NCI-H146 (cell line): ENCODE results near the gene MB.

ENCODE experiments used
- DNase-seq: peaks from one replicate; lab custom pipeline; 2025; lab: John Stamatoyannopoulos, UW

MB gene

DNA sequence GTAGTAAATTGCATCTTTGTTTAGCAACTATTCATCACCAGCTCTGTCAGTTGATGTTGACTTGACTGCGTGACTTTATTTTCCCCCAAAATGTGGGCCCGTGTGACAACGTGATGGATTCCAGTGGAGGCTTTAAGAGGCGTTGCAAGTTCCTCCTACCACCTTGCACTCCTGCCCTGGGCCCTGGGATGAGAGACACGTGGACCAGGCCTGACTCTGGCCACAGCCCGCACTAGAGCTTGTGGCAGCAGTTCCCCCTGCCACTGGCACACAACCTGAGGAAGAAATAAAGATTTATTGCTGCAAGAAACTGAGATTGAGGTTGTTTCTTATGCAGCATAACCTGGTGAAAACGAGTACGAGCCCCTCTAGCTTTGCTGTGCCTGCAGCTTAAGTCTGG lies 44.6 kb downstream of the MB start:
- no peak for DNase-seq

DNA sequence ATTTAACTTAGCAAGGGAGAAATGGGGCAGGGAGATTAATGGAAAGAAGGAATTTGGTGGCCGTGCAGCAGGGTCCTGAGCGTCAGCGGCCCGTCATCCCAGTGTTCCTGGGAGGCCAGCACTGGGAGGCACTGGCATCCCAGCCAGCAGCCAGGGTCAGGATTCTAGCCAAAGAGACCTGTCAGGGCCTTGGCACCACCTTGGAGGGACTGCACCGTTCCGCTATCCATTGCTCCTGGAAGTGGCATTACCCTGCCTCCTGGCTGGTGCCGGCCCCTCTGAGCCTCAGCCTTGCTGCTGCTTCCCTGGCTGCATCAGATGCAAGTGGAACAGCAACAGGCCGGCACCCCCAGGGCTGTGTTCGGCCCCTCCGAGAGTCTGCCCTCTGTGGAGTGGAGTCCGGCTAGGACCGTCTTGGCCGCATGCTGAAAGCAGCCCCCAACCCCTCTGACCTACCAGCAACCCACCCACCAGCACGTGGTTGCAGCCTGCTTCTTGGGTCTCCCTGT lies 46.4 kb downstream of the MB start:
- DNase-seq: no peak

DNA sequence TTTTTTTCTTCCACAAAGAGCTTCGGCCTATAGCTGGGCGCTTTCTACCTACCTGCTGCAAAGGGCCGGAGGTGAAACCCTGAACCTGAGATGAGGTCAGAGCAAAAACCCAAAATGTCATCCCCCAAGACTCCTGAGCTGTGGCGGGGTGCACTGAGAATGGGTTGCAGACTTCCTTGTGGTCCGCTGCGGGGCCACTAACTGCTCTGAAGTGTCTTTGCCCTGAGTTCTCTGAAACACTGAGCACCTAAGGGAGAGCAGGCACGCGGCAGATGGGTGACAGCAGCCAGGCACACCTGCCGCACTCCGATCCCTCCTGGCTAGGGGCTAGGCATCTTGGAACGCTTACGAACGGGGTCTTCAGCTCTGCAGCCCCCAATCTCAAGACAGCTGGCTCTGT lies 47.2 kb downstream of the MB start:
- DNase-seq: no peak

DNA sequence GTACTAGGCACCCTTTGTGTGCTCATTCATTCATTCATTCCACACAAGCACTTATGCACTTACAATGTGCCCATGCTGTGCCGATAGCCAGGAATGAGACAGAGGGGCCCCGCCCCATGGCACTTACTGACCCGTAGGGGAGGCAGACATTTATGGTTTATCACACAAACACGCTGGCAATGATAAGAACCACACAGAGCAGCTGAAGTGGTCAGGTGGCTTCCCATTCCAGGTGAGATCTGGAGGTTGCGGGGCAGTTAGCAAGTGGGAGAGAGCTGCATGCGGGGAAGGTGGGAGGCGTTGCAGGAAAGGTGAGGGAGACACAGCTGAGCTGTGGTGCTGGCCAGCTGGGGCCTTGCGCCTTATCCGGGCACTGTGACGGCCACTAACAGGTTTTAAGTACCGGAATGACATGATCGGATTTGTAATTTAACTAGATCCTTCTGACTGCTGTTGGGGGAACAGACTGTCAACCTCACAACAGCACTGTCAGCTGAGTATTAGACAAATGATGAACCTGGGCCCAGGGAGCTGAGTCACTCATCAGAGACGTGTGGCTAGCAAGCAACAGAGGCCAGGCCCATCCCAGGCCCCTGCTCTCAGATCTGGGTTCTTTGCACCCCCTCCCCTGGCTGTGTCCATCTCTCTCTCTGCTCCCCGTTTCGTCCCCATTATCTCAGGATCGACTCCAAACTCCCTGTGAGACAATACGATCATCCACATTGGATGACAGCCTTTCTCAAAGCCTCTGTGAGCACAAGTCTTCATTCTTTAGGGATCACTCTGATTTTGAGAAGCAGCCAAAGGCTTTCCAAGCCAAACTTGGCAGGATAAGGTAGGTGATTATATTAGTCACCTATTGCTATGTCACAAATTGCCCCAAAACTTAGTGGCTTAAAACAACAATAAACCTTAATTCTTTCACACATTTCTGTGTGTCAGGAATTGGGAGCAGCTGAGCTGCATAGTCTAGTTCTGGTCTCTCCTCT lies 48.1 kb downstream of the MB start:
- DNase-seq: no peak

DNA sequence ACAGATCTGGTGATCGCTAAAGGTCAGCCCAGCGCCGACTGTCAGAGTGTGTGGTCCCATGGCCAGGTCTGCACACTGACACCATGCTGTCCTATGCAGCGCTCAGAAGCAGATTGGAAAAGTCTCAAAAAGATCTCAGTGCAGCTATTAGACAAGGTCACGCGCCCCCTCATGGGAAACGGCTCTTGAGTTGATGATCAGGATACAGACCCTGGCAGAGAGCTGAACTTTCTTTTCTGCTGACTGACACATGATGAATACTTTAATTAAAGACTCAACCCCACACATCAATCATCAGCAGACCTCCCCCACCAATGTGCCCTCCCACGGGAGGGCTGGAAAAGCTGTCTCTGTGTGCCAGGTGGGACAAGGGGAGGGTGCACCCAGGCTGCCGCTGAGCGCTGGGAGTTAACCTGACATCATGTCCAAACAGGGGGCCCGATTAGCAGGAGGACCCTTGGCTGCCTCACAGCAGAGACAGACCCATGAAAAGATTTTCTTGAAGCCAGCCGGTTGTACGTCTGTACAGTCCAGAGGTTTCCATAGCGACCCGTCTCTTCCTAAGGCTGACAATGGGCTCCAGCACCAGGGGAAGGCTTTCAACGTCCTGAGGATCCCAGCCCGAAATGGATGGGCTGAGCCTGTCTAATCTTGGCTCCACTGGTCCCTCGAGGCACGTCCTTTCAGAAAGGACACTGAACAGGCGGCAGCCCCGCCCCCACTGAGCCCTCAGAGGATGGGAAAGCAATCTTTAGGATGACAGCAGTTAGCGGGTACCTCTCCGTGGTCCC lies 49.6 kb downstream of the MB start:
- DNase-seq: peak; percentile 16

DNA sequence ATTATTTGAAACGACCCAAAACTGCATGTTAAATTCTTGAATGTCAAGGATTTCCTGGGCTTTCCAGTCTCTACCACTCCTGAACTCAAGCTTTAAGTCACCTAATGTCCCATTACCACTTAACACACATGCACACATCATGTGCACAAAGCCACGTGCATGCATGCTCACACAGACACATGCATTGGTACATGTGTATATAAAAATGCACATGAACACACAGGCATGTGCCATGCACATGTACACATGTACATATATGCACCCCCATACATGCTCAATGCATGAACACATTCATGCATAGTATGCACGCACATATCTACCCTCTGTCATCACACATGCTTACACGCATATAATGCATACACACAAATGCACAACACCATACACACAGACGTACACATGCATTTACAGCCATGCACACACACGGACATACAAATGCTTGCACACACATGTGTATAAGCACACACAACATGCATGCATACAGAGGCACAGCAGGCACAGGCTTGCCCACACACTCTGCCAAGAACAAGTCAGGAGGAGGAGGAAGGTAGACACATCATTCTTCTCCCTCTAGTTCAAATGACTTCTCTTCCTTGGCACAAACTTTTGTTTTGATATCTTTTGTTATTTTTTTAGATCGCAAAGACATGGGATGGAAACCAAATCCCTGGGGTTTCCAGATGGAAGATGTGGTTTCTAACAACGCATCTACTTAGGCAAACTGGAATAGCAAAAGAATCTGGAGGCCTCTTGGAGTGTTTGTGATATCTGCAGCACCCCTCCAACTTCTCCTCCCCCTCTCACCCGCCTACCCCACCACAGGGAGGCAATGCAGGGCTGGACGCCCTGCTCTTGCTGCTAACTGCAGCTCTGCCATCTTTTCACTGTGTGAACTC lies 51.9 kb downstream of the MB start:
- DNase-seq: no peak

DNA sequence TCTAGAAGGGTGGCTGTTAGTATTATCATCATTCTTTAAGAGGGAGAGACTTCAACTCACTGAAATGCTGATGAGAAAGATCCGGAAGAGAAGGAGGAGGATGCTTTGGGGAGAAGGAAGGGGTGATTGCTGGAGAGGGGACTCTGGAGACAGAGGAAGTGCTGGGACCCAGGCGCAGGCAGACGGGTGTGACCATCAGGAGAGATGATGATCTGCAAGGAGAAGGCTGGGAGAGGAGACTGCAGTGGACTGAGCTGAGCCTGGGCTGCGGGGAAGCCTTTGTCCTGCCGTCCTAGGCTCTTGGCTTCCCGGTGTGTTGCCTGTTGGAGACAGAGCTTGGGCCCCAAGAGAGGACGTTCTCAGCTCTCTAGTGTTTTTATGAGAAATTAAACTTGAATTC lies 53.9 kb downstream of the MB start:
- no peak for DNase-seq

DNA sequence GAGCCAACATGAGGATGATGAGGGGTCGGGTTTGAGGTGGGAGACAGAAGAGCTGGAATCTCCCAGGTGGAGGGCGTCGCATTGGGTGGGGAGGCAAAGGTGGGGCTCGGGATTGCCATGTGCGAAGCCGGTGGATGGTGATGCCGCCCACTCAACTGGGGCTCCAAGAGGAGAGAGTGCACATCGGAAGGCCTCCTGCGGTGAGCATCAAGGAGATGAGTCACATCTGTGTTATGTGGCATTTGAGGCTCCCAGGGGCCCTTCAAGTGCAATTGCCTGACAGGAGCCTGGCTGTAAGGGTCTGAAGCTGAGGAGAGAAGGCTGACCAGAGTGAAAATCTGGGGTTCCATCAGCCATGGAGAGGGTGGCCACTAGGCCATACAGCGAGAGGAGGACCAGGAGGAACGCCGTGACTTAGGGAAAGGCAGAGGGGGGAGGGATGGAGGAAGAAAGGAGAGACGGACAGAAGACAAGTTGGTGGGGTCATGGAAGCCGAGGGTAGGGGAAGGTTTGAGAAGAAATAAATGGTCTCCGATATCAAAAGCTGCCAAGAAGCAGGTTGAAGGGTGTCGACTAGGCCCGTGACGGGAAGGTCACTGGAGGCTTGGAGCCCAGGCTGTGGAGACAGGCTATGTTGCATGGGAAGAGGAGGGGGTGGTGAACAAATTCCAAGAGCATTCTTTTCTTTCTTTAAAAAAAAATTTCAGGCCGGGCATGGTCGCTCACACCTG lies 55.2 kb downstream of the MB start:
- no peak for DNase-seq

DNA sequence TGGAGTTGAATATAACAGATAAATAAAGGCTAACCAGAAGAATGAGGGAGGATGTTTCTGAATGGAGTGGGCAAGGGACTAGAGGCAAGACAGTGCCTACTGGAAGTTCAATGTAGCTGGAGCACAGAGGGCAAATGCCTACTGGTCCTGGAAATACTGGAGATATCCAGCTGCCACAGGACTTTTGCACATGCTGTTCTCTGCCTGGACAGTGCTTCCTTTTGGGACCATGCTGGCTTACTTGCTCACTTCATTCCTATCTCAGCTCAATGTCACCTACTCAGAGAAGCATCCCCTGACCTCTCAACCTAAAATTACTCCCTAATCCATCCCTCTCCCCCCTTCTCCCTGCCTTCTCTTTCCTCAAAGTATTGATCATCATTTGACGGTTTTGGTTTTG lies 56.3 kb downstream of the MB start:
- no peak for DNase-seq

DNA sequence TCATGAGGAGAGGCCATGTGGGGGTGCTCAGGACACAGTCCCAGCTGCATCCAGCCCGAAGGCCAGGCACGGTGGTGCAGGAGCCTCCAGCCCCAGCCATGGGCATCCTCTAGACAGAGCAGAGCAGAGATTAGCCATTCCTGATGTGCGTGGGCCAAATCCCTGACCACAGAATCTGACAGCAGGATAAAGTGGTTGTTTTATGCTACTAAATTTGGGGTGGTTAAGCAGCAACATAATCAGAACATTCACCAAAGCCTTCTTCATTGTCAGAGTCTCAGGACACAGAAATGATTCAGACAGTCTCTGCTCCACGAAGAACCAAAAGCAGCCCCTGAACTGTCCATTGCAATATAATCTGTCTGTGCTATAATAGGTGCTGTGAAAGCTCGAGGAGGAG lies 56.8 kb downstream of the MB start:
- DNase-seq: no peak

DNA sequence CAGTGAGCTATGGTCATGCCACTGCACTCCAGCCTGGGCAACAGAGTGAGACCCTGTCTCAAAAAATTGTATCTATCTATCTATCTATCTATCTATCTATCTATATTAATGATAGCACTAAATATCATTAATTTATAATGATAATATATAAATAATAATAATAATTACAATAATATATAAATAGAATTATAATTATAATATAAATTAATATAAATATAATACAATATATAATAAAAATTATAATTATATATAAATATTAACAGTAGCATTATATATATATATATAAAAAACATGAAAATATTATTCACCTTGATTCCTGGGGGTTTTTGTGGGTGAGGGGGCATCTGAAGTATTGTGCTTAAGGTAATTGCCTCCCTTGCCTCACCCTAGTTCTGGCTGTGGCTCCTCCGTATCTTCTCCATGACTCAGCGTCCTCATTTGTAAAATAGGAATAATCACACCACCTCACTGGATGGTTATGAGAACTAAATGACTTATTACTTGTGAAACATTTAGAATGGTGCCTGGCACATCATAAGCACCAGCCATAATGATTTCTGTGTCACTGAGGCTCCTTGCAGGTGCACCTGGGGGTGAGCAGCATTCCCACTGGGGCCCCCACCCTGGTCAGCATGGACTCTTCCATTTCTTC lies 57.6 kb downstream of the MB start:
- DNase-seq: no peak

DNA sequence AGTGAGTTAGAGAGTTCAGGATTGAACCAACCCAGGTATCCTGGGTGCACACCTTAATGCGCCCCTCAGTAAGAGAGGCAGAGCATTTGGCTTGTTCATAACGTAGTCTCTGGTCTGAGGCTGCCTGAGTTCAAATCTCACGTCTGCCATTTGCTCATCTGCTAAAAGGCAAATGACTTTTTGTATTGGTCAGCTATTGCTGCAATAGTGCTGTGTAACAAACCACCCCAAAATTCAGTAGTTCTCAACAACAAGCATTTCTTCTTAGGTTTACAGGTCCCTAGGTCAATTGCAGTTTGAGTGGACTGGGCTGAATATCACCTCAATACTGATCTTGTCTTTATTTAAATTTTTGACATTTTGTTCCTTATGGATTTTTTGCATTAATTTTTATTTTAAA lies 58.4 kb downstream of the MB start:
- no peak for DNase-seq

DNA sequence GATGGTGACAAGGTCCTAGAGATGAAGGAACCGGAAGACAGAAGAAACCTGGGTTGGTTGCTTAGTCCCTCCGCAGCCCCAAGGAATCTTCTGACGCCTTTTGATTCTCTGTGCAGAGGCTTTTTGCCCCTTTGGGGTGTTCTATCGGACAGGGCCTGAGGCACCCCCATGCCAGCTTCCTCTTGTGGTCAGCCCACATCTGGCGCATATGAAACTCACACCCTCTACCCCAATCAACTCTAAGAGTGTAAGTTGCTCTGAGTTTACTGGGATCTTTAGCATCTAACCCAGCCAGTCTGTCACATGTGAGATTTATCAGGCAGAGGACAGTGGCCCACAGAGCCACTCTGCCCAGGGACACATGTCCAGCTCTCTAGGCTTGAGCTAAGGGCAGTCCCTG lies 59.1 kb downstream of the MB start:
- DNase-seq: no peak
